ENCODE results near the gene CETP.

GRCh38 chr16:56941856-56942331 lies 19.9 kb upstream of the CETP start:
- TF ChIP-seq CTCF (IDR thresholded peaks at IDR 0.05): no peak
- TF ChIP-seq POLR2A (IDR thresholded peaks at IDR 0.05): no peak

Data from lower leg skin (tissue), 3 donors.